Measurements from ENCODE around the gene PGD. TPM values are rescaled to one million over a fixed set of nuclear protein-coding genes. Genes with fewer than 3 reads are reported as not detected.

PGD gene
- polyA plus RNA-seq, 1 donor from 2014 or later = 108 TPM

DNA sequence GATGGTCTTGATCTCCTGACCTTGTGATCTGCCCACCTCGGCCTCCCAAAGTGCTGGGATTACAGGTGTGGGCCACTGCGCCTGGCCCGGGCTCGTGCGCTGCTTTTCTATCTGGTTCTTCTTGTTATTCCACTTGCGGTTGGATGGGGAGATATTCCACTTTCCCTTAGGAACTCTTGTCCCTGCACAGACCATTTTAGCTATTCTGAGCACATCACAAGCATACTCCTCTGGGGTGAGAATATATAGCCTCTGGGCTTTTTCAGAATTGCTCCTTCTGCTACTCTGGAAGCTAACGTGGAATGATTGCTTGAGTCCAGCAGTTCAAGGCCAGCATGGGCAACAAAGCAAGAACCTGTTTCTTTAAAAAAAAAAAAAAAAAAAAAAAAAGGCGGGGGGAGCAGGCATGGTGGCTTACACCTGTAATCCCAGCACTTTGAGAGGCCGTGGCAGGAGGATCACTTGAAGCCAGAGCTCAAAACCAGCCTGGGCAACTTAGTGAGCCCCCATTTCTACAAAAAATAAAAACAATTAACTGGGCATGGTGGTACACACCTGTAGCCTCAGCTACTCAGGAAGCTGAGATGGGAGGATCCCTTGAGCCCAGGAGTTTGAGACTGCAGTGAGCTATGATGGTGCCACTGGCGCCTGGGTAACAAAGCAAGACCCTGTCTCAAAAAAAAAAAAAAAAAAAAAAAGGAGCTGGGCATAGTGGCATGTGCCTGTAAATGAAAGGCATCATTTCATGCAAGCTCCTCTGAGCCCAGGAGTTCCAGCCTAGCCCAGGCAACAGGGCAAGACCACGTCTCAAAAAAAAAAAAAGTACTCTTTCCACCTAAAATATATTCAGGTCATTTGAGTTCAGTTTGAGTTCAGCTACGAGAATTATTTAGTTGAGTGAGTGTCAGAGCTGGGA lies 11.8 kb upstream of the PGD start:
- Histone ChIP-seq H2AFZ (ENCODE audit: low read depth, low read length) (no peak overlapping the region), H3K36me3 (ENCODE audit: insufficient read depth, low read length) (no peaks in the 10 kb centered on the region), H3K9me2 (ENCODE audit: insufficient read depth, low read length) (no peaks in the 10 kb centered on the region), H3K27ac (ENCODE audit: low read length) (no peak overlapping the region), H3K9ac (ENCODE audit: low read length) (no peak overlapping the region), H3F3A (ENCODE audit: insufficient read depth, low read length, poor library complexity, severe bottlenecking) (no peaks in the 10 kb centered on the region), H3K9me3 (ENCODE audit: low read length) (no peaks in the 10 kb centered on the region), H3K79me2 (replicated peaks; ENCODE audit: insufficient read depth, low read length) (no peaks in the 10 kb centered on the region), H4K20me1 (ENCODE audit: insufficient read depth) (no peaks in the 10 kb centered on the region), H3K4me3 (ENCODE audit: low read length) (no peak overlapping the region), H3K4me2 (ENCODE audit: low read length) (no peak overlapping the region), H3K27me3 (ENCODE audit: insufficient read depth, low read depth, low read length) (no peaks in the 10 kb centered on the region)
- TF ChIP-seq SMC3 (conservative IDR thresholded peaks at IDR 0.05; ENCODE audit: poor library complexity) = no peak
- no peak for TF ChIP-seq MXI1 (conservative IDR thresholded peaks at IDR 0.05; ENCODE audit: poor library complexity, severe bottlenecking)
- TF ChIP-seq POLR2AphosphoS5 (IDR thresholded peaks at IDR 0.05) = no peak
- no peak for TF ChIP-seq EZH2 (IDR thresholded peaks at IDR 0.05; ENCODE audit: borderline replicate concordance, insufficient read depth, low read length, poor library complexity, severe bottlenecking)
- TF ChIP-seq REST (IDR thresholded peaks at IDR 0.05; ENCODE audit: borderline replicate concordance) = no peak
- TF ChIP-seq EP300 (conservative IDR thresholded peaks at IDR 0.05; ENCODE audit: poor library complexity, severe bottlenecking) = no peak
- TF ChIP-seq RAD21 (conservative IDR thresholded peaks at IDR 0.05) = no peak
- TF ChIP-seq TAF1 (IDR thresholded peaks at IDR 0.05; ENCODE audit: low read depth) = no peak
- TF ChIP-seq CTCF (IDR thresholded peaks at IDR 0.05; ENCODE audit: poor library complexity, severe bottlenecking) = no peak

DNA sequence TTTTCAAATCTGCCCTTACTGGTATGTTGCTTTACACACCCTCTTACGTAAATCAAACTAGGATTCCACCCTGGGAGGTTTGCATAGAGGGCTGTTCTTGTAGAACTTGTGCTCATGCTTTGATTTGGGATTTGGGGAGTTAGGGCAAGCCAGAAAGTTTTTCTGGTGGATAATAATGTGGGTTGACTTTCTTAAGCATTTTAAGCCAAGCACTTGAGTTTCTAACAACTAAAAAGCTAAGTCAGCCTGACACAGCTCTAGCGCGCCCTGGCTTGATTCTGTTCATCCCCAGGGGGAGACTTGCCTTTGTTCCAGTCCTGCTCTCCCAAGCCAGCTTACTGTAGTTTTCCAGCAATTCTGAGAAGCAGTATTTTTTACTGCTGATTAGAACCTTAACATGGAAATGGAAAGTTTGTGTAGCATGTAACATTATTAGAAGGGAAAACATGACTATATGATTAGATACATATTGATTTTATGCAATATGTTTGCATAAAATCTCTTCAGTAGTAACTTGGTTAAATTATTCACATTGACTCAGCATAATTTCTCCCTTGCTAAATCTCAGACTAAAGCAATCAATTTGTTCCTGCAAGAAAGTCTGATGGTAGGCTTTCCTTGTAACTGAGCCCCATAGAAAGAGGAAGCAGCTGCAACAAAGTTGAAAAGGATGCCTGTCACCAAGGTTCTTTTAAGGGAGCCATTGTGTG lies 11.0 kb upstream of the PGD start:
- Histone ChIP-seq H3K9ac (ENCODE audit: low read length) (no peak overlapping the region), H3K27me3 (ENCODE audit: insufficient read depth, low read depth, low read length) (no peaks in the 10 kb centered on the region), H3K4me3 (ENCODE audit: low read length) (no peak overlapping the region), H3K4me2 (ENCODE audit: low read length) (no peak overlapping the region), H3F3A (ENCODE audit: insufficient read depth, low read length, poor library complexity, severe bottlenecking) (no peaks in the 10 kb centered on the region), H3K79me2 (replicated peaks; ENCODE audit: insufficient read depth, low read length) (no peaks in the 10 kb centered on the region), H3K27ac (ENCODE audit: low read length) (no peak overlapping the region), H3K36me3 (ENCODE audit: insufficient read depth, low read length) (no peaks in the 10 kb centered on the region), H3K9me2 (ENCODE audit: insufficient read depth, low read length) (no peaks in the 10 kb centered on the region), H4K20me1 (ENCODE audit: insufficient read depth) (no peaks in the 10 kb centered on the region), H3K9me3 (ENCODE audit: low read length) (no peaks in the 10 kb centered on the region), H2AFZ (ENCODE audit: low read depth, low read length) (no peak overlapping the region)
- TF ChIP-seq EZH2 (IDR thresholded peaks at IDR 0.05; ENCODE audit: borderline replicate concordance, insufficient read depth, low read length, poor library complexity, severe bottlenecking) (no peak), EP300 (conservative IDR thresholded peaks at IDR 0.05; ENCODE audit: poor library complexity, severe bottlenecking) (no peak), TAF1 (IDR thresholded peaks at IDR 0.05; ENCODE audit: low read depth) (no peak), REST (IDR thresholded peaks at IDR 0.05; ENCODE audit: borderline replicate concordance) (no peak), POLR2AphosphoS5 (IDR thresholded peaks at IDR 0.05) (no peak), MXI1 (conservative IDR thresholded peaks at IDR 0.05; ENCODE audit: poor library complexity, severe bottlenecking) (no peak), RAD21 (conservative IDR thresholded peaks at IDR 0.05) (no peak), SMC3 (conservative IDR thresholded peaks at IDR 0.05; ENCODE audit: poor library complexity) (no peak), CTCF (IDR thresholded peaks at IDR 0.05; ENCODE audit: poor library complexity, severe bottlenecking) (no peak)

Measured in neural cell (in vitro differentiated cells).